ENCODE data around the gene COIL.

DNA sequence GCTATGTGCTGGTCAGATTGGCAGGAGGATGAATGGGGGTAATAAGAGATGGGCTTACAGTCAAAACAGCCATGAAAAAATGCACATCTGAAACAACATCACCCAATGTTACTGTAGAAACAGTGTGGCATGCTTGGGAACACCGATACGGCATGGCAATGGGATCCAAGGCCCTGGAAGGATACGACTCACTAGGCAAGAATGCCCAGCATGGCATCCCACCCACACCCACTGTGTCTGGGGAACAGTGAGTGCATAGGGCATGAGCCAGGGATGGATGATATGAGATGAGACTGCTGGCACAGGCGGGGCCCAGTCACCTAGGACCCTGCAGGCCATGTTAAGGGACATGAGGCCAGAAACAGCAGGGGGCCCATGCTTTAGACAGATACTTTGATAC is 58.5 kb downstream of the COIL start:
- TF ChIP-seq, protein P1, sequence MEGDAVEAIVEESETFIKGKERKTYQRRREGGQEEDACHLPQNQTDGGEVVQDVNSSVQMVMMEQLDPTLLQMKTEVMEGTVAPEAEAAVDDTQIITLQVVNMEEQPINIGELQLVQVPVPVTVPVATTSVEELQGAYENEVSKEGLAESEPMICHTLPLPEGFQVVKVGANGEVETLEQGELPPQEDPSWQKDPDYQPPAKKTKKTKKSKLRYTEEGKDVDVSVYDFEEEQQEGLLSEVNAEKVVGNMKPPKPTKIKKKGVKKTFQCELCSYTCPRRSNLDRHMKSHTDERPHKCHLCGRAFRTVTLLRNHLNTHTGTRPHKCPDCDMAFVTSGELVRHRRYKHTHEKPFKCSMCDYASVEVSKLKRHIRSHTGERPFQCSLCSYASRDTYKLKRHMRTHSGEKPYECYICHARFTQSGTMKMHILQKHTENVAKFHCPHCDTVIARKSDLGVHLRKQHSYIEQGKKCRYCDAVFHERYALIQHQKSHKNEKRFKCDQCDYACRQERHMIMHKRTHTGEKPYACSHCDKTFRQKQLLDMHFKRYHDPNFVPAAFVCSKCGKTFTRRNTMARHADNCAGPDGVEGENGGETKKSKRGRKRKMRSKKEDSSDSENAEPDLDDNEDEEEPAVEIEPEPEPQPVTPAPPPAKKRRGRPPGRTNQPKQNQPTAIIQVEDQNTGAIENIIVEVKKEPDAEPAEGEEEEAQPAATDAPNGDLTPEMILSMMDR (IDR thresholded peaks at IDR 0.05): no peak
- no peak for TF ChIP-seq POLR2A (IDR thresholded peaks at IDR 0.05)

Data from uterus (tissue), 2 donors.